HEK293 (cell line): ENCODE data around the gene ASTN2.

Experiments used
- CTCF ChIA-PET: fragments of 350-600 bp; formaldehyde crosslinking; extraction: SDS; loops from one replicate; lab custom pipeline; 2021; ENCODE audit warnings: antibody characterized with exemption; lab: Yijun Ruan, JAX
- POLR2A ChIA-PET: fragments of 300-600 bp; formaldehyde crosslinking; extraction: SDS; loops from one replicate; lab custom pipeline; 2020; ENCODE audit warnings: antibody characterized with exemption, inconsistent platforms; lab: Yijun Ruan, JAX
- H3K27ac ChIP-seq: fragments of 200-500 bp; sonication (Bioruptor generic); 2 replicates; pipeline ENCODE4 v1.5.1; 2014; ENCODE audit warnings: low read depth, low read length, control low read depth, inconsistent platforms; ENCODE audit errors: extremely low read depth
- H3K36me3 ChIP-seq, 2 experiments: fragments of 200-500 bp in 1 of 2; sonication (Bioruptor generic) in 1 of 2; 1 replicate in 1 of 2; 2 replicates in 1 of 2; pipeline ENCODE4 v1.5.1; 2014 to 2017; ENCODE audit warnings: inconsistent platforms in 2 of 2, low read length in 2 of 2; ENCODE audit not compliant: control insufficient read depth in 2 of 2, insufficient read depth in 1 of 2
- H3K4me1 ChIP-seq: fragments of 200-500 bp; sonication (Bioruptor generic); 2 replicates; pipeline ENCODE4 v1.5.1; 2014; ENCODE audit warnings: mild to moderate bottlenecking, low read length, inconsistent platforms; ENCODE audit not compliant: control insufficient read depth, insufficient read depth
- H3K4me3 ChIP-seq: 2 replicates; pipeline ENCODE4 v1.5.1; 2011; ENCODE audit warnings: low read depth, mild to moderate bottlenecking, control low read depth, low read length, moderate library complexity
- H3K9me3 ChIP-seq: fragments of 200-500 bp; sonication (Bioruptor generic); 2 replicates; pipeline ENCODE4 v1.5.1; 2014; ENCODE audit warnings: low read depth, low read length, inconsistent platforms; ENCODE audit not compliant: control insufficient read depth, insufficient read depth
- AEBP2 ChIP-seq: fragments of 450-650 bp; formaldehyde crosslinking; IDR thresholded peaks from 2 replicates; pipeline ENCODE4 v1.5.1; 2016; ENCODE audit warnings: missing biosample characterization, missing genetic modification characterization, borderline replicate concordance
- ATF2 ChIP-seq: fragments of 450-650 bp; formaldehyde crosslinking; IDR thresholded peaks from 2 replicates; pipeline ENCODE4 v1.5.1; 2016; ENCODE audit warnings: missing biosample characterization, missing genetic modification characterization, low read depth
- BCL11A ChIP-seq: fragments of 450-650 bp; formaldehyde crosslinking; IDR thresholded peaks from 2 replicates; pipeline ENCODE4 v1.5.1; 2016; ENCODE audit warnings: low read depth, missing biosample characterization, missing genetic modification characterization
- GFI1B ChIP-seq: fragments of 450-650 bp; formaldehyde crosslinking; IDR thresholded peaks from 2 replicates; pipeline ENCODE4 v1.5.1; 2016; ENCODE audit warnings: missing biosample characterization, missing genetic modification characterization
- IKZF3 ChIP-seq: fragments of 450-650 bp; IDR thresholded peaks from 2 replicates; pipeline ENCODE4 v1.5.0; 2018; ENCODE audit warnings: missing biosample characterization, mild to moderate bottlenecking, missing genetic modification characterization, moderate library complexity
- KLF17 ChIP-seq: fragments of 450-650 bp; formaldehyde crosslinking; IDR thresholded peaks from 2 replicates; pipeline ENCODE4 v1.5.1; 2016; ENCODE audit warnings: missing biosample characterization, missing genetic modification characterization
- MYNN ChIP-seq: fragments of 450-650 bp; formaldehyde crosslinking; IDR thresholded peaks from 2 replicates; pipeline ENCODE4 v1.5.1; 2016; ENCODE audit warnings: missing biosample characterization, missing genetic modification characterization, borderline replicate concordance
- OSR2 ChIP-seq: fragments of 450-650 bp; formaldehyde crosslinking; IDR thresholded peaks from 2 replicates; pipeline ENCODE4 v1.5.1; 2016; ENCODE audit warnings: missing biosample characterization, missing genetic modification characterization
- OVOL3 ChIP-seq: fragments of 450-650 bp; formaldehyde crosslinking; IDR thresholded peaks from 2 replicates; pipeline ENCODE4 v1.5.1; 2016; ENCODE audit warnings: missing biosample characterization, missing genetic modification characterization
- PBX3 ChIP-seq: sonication (generic); formaldehyde crosslinking; IDR thresholded peaks from 2 replicates; pipeline ENCODE4 v1.8.1; 2022; ENCODE audit warnings: mild to moderate bottlenecking, moderate library complexity, missing genetic modification reagents
- REPIN1 ChIP-seq: fragments of 450-650 bp; formaldehyde crosslinking; IDR thresholded peaks from 2 replicates; pipeline ENCODE4 v1.5.1; 2017; ENCODE audit warnings: missing biosample characterization, missing genetic modification characterization, low read depth
- SALL2 ChIP-seq: fragments of 450-650 bp; formaldehyde crosslinking; IDR thresholded peaks from 2 replicates; pipeline ENCODE4 v1.5.0; 2017; ENCODE audit warnings: missing biosample characterization, mild to moderate bottlenecking, missing genetic modification characterization, borderline replicate concordance
- ZBTB1 ChIP-seq: fragments of 450-650 bp; formaldehyde crosslinking; IDR thresholded peaks from 2 replicates; pipeline ENCODE4 v1.5.1; 2016; ENCODE audit warnings: missing biosample characterization, missing genetic modification characterization
- ZBTB44 ChIP-seq: fragments of 450-650 bp; IDR thresholded peaks from 2 replicates; pipeline ENCODE4 v1.5.1; 2018; ENCODE audit warnings: missing biosample characterization, mild to moderate bottlenecking, missing genetic modification characterization
- ZNF140 ChIP-seq: fragments of 450-650 bp; formaldehyde crosslinking; IDR thresholded peaks from 2 replicates; pipeline ENCODE4 v1.5.1; 2016; ENCODE audit warnings: missing biosample characterization, missing genetic modification characterization
- ZNF157 ChIP-seq: fragments of 450-650 bp; formaldehyde crosslinking; IDR thresholded peaks from 2 replicates; pipeline ENCODE4 v1.5.1; 2016; ENCODE audit warnings: missing biosample characterization, missing genetic modification characterization
- ZNF184 ChIP-seq: fragments of 450-650 bp; IDR thresholded peaks from 2 replicates; pipeline ENCODE4 v1.5.1; 2018; ENCODE audit warnings: missing biosample characterization, mild to moderate bottlenecking, missing genetic modification characterization
- ZNF23 ChIP-seq: fragments of 450-650 bp; formaldehyde crosslinking; IDR thresholded peaks from 2 replicates; pipeline ENCODE4 v1.5.1; 2016; ENCODE audit warnings: missing biosample characterization, missing genetic modification characterization, borderline replicate concordance
- ZNF248 ChIP-seq: fragments of 450-650 bp; formaldehyde crosslinking; IDR thresholded peaks from 2 replicates; pipeline ENCODE4 v1.5.1; 2017; ENCODE audit warnings: missing biosample characterization, missing genetic modification characterization
- ZNF302 ChIP-seq: fragments of 450-650 bp; formaldehyde crosslinking; IDR thresholded peaks from 2 replicates; pipeline ENCODE4 v1.5.1; 2016; ENCODE audit warnings: missing biosample characterization, missing genetic modification characterization, low read depth
- ZNF37A ChIP-seq: fragments of 450-650 bp; IDR thresholded peaks from 2 replicates; pipeline ENCODE4 v1.5.1; 2018; ENCODE audit warnings: missing biosample characterization, missing genetic modification characterization
- ZNF585B ChIP-seq: fragments of 450-650 bp; formaldehyde crosslinking; IDR thresholded peaks from 2 replicates; pipeline ENCODE4 v1.5.1; 2016; ENCODE audit warnings: missing biosample characterization, missing genetic modification characterization
- ZNF596 ChIP-seq: fragments of 450-650 bp; IDR thresholded peaks from 2 replicates; pipeline ENCODE4 v1.5.0; 2018; ENCODE audit warnings: missing biosample characterization, mild to moderate bottlenecking, missing genetic modification characterization, moderate library complexity
- ZNF658 ChIP-seq: fragments of 450-650 bp; formaldehyde crosslinking; IDR thresholded peaks from 2 replicates; pipeline ENCODE4; 2016; ENCODE audit warnings: missing biosample characterization, missing genetic modification characterization
- ZNF692 ChIP-seq: fragments of 450-650 bp; formaldehyde crosslinking; IDR thresholded peaks from 2 replicates; pipeline ENCODE4 v1.5.1; 2016; ENCODE audit warnings: missing biosample characterization, missing genetic modification characterization

ASTN2 gene

GRCh38 chr9:117122102-117122501 is 292.8 kb downstream of the ASTN2 start (continued):
- TF ChIP-seq ZNF37A (tag by site-specific recombination) (no peak), ZNF302 (no peak)

- ChIA-PET CTCF (no interaction called here), POLR2A (no interaction called here)
- Histone ChIP-seq H3K4me1 (no peaks in the 10 kb centered on the region), H3K27ac (no peak overlapping the region), H3K9me3 (no peaks in the 10 kb centered on the region), H3K4me3 (no peak overlapping the region), H3K36me3 (no peaks in the 10 kb centered on the region)
- TF ChIP-seq ZNF140 (no peak), ZBTB1 (no peak), GFI1B (tag by site-specific recombination) (no peak), ZNF302 (no peak), MYNN (tag by site-specific recombination) (no peak), OSR2 (tag by site-specific recombination) (no peak)
Observed at GRCh38 chr9:117121316-117121715, 293.5 kb downstream of the ASTN2 start.

- ChIA-PET CTCF (no interaction called here), POLR2A (no interaction called here)
- Histone ChIP-seq H3K4me1 (no peaks in the 10 kb centered on the region), H3K4me3 (no peak overlapping the region), H3K9me3 (no peaks in the 10 kb centered on the region), H3K27ac (no peak overlapping the region), H3K36me3 (no peaks in the 10 kb centered on the region)
- TF ChIP-seq ZNF596 (tag by site-specific recombination) (no peak), ZNF658 (tag by site-specific recombination) (no peak), ZNF184 (no peak), ATF2 (tag by site-specific recombination) (no peak), ZNF248 (tag by site-specific recombination) (no peak), ZNF692 (tag by site-specific recombination) (no peak), MYNN (tag by site-specific recombination) (no peak), SALL2 (tag by site-specific recombination) (no peak), REPIN1 (no peak), ZNF585B (tag by site-specific recombination) (no peak), PBX3 (CRISPR knock-in tag) (no peak), KLF17 (tag by site-specific recombination) (no peak), ZNF302 (no peak), ZNF23 (tag by site-specific recombination) (no peak), ZNF157 (tag by site-specific recombination) (no peak), BCL11A (no peak), IKZF3 (no peak), OVOL3 (tag by site-specific recombination) (no peak), ZBTB44 (no peak), AEBP2 (tag by site-specific recombination) (no peak)
Observed at GRCh38 chr9:117120061-117120460, 294.8 kb downstream of the ASTN2 start.
